HG03064 (cell line): Measurements from ENCODE around the gene KDM2A.
"Not testable (repeated sequence)": the region's sequence is repeated elsewhere in the genome, so short reads cannot be mapped to it uniquely, and the experiment has no call there.

Experiments used
- ATAC-seq: cut with Tn5 transposase; IDR thresholded peaks from one replicate; pipeline ENCODE4 v1.9.1; 2021; ENCODE audit warnings: low read depth; ENCODE audit not compliant: unreplicated experiment

The KDM2A gene

GRCh38 chr11:67255864-67256263 is 136.8 kb downstream of the KDM2A start:
- no peak for ATAC-seq

DNA sequence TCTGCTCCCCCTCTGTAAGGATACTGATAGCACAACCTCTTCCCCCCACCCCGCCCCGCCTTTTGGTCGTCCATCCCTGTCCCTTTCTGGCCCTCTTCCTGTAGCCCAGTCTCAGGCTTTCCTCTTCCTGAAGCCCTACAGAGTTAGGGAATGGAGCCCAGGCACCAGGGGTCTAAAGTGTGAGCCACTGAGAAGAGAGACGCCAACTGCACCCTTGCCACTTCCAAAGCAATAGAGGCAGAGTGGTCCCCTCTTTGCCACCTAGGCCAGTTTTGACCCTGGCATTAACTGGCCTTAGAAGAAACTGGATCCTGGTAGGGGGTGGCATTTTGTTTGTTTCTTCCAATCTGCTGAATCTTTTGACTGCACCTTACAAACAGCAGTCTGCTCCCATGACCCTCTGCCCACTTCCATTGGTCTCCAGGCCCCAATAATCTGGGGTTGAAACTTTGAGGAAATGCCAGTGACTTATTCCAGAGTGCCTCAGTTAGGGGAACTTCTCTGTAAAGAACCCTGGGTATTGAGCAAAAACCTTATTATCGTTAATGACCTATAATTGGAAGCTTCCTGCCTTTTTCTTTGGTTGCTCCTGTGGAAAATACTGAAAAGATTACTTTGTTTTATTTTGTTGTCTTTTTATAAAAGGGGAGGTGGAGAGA is 137.5 kb downstream of the KDM2A start:
- ATAC-seq = no peak

GRCh38 chr11:67260406-67260805 is 141.3 kb downstream of the KDM2A start:
- ATAC-seq = no peak

GRCh38 chr11:67260885-67261639 is 142.0 kb downstream of the KDM2A start:
- ATAC-seq = not testable (repeated sequence)

GRCh38 chr11:67261640-67261945 is 142.5 kb downstream of the KDM2A start:
- ATAC-seq = no peak

GRCh38 chr11:67261946-67262681 is 143.1 kb downstream of the KDM2A start:
- no peak for ATAC-seq

DNA sequence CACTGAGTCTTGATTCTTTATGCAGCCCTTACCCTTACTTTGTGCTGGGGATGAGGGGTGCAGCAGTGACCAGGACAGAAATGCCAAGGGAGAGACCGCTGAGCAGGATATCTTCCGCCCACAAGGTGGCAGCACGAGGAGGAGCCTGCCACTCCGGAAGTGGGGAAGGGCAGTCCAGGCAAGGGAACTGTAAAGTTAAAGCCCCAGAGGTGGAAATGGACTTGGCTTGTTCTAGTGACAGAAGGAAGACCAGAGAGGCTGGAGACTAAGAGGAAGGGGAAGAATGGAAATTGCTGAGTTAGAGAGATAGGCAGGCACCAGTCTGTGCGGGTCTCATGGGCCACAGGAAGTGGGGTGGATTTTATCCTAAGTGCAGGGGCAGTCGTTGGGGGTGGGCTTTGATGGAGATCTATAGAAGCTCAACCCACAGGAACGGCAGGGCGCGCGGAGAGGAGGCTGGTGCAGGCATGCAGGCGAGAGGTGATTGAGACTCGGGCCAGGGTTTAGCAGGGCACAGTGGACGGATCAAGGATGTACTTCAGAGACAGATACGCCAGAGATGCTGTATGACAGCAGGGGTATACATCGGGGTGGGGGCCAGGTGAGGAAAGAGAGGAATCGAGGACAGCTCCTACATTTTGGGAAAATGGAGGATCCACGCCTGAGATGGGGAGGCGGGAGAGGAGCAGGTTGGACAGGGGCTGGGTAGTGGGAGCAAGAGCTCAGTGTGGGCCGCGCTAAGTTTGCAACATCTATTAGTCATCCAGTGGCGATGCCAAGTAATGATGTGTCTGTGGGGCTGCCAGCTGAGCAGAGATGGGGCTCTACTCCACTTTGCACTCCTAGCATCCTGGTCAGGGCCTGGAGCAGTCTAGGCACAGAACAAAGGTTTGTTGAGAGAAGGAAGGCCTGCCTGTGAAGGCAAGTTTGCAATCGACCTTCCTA is 143.9 kb downstream of the KDM2A start:
- no peak for ATAC-seq

DNA sequence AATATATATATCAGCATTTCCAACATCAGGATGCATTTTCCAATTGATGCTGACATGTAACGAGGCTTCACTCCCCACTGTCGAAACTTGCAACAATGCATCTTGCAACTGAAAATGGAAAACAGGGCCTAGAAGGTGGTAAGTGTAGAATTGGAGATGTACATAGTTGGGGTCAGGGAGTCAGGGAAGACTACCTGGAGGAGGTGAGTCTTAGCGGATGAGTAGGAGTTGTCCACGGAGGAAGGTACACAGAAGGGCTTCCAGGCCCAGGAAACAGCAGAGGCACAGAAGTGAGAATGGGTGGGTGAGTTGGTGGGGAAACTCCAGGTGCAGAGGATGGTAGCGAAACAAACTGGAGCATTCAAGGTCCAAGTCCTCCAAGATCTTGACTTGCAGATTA is 145.2 kb downstream of the KDM2A start:
- ATAC-seq = no peak

GRCh38 chr11:67264877-67265632 is 146.0 kb downstream of the KDM2A start:
- ATAC-seq = no peak

DNA sequence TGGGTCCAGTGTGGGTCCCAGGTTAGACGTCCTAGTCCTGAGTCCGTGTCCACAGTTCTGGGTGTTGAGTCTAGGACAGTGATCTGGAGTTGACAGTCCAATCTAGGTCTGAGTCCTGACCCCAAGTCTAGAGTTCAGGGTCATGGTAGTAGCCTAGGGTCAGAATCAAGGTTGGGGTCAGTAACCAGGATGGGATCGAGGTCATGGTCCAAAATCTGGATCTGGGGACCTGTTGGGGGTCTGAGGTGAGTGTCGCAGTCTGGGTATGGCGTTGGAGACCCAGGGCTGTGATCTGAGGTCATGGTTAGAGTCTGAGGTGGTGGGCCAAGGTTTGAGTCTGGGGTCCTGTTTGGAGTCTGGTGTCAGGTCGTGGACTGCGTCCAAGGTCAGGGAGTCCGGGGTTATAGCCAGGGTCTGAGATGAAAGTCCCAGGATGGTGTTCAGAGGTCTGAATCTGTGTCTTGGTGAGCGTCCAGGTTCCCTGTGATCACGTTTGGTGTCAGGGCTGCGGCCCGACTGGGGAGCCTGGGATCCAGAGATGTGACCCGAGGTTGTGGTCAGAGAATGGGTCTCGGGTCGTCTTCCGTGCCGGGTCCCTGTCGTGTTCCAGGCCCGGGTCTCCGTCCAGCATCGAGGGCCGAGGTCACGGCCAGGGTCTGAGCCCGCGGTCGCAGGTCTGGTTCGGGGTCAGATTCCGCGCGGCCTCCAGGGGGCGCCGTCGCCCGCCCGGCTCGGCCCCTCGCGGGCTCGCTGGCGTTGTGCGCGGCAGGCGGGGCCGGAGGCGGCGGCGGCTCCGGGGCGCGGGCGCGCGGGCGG is 146.8 kb downstream of the KDM2A start:
- ATAC-seq = peak; percentile 29

DNA sequence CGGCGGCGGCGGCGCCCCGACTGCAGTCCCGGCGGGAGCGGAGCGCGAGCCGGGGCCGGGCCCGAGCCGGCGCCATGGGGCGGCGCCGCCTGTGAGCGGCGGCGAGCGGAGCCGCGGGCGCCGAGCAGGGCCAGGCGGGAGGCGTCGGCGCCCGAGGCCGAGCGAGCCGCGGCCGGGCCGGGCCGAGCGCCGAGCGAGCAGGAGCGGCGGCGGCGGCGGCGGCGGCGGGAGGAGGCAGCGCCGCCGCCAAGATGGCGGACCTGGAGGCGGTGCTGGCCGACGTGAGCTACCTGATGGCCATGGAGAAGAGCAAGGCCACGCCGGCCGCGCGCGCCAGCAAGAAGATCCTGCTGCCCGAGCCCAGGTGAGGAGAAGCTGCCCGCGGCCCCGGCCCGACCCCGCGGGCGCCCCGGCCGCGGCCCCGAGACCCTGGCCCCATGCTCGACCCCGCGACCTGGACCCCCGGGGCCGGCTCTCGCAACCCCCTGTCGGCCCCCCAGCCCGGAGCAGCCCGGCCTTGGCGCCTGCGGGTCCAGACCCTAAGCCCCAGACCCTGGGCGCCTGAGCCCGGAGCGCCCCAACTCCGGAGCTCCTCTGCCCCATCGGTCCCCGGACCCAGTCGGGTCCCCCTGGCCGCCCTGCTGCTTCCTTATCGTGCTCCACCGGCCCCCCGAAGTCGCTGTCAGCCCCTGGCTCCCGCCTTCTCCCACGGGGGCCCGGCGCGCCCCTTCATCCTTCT is 147.6 kb downstream of the KDM2A start, which contains the start of gene GRK2:
Gene GRK2, plus strand, starts transcription at position 25 of the 739 bp plus-strand sequence. Its CDS starts 227 bp downstream, at position 252.
- peak; percentile 5 for ATAC-seq

DNA sequence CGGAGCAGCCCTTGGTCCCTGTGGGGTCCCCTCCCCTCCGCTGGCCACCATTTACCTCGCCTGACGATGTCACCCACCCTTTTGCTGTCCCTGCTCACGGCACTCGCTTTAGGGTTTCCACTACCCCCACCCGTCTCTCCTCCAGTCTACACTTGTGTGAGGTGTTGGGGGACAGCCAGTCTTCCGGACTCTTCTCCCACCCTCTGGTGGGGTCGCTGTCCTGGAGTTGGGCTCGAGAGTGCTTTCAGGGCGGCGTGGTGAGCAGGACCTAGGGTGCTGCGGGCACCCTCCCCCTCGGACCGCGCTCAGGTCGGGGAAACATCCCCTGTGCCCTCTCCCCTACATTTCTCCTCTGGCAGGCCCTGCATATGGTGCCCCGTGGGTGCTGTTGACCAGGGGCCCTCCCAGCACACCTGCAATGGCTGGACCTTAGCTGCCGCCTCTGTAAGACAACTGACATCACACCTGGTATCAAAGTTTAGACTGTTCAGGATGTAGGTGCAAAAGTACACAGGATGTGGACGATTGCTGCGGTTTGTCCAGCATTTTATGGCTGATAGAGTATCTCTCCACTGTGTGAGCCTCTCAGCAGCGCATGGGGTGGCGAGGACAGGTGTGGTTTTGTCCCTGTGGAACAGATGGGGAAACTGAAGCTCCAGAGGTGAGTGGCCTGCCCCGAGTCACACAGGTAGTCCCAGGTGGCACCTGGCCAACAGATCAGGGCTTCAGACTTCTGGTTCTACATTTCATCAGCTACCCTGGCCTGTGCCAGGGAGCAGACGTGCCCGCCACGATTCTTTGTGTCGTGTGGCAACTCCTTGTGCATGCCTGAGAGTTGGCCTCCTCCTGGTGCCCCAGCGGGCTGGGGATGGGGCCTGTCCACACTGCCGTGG is 148.4 kb downstream of the KDM2A start:
- no peak for ATAC-seq

GRCh38 chr11:67268081-67268961 is 149.3 kb downstream of the KDM2A start:
- ATAC-seq = no peak

GRCh38 chr11:67268962-67269268 is 149.9 kb downstream of the KDM2A start:
- ATAC-seq = no peak

DNA sequence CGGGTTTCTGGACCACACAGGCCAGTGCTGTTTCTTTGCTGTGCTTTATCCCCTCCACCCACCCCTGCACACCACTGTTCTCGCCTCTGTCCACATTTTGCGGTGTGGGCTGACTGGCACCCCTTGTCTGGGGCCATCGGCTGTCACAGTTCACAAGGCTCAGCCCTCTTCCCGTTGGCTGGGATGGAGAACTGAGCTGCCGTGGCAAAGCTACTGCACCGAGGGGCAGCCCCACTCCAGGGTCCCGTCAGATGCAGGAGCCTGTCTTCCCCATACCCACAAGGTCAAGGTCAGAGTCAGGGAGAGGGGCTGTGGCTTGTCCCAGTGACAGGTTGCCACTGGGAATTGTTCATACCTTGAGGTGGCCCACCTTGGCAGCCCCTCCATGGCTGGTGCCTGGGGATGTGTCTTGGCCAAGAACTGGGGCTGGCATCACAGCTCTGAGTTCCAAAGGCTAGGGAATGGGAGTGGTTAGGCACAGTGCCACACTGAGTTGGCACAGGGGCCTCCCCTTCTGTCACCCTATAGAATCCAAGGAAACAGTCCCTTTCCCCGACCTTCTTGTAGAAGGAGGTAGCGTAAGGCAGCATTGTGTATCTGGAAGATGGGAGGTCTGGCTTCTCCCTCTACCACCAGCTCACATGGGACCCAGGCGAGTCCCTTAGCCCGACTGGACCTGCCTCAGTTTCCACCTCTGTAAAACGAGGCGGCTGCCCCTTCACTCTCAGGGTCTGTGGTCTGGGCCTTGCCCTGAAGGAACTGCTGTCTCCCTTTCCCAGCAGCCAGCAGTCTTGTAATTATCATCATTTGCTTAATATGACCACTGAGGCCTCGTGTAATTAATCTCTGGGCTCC is 150.6 kb downstream of the KDM2A start:
- no peak for ATAC-seq
